Panc1 (cell line): Measurements from ENCODE around the gene OSTC. TPM values are rescaled to one million over a fixed set of nuclear protein-coding genes. Genes with fewer than 3 reads are reported as not detected.

Experiments
- ATAC-seq: fragments of 200-7000 bp; cut with Tn5 transposase; 2 replicates; pipeline ENCODE4 v1.9.1; 2020; ENCODE audit warnings: mild to moderate bottlenecking, moderate library complexity
- BruUV-seq: library from RNA; stranded (reverse); fragments of 400-500 nt; replicated peaks from 2 replicates; lab custom pipeline; 2021; lab: Mats Ljungman, UMichigan
- CTCF ChIA-PET: fragments of 300-600 bp; sonication (Branson Sonifier 250); formaldehyde crosslinking; loops from one replicate; lab custom pipeline; 2022; ENCODE audit warnings: antibody characterized with exemption; lab: Charles Lee
- POLR2A ChIA-PET: fragments of 300-600 bp; sonication (Branson Sonifier 250); formaldehyde crosslinking; loops from one replicate; lab custom pipeline; 2022; ENCODE audit warnings: antibody characterized with exemption; lab: Charles Lee
- DNase-seq: peaks from one replicate; pipeline ENCODE4 v3.0.0-alpha.2; 2010; ENCODE audit warnings: low read depth, low spot score
- H3K27ac ChIP-seq: 2 replicates; pipeline ENCODE4 v1.5.1; 2011; ENCODE audit warnings: mild to moderate bottlenecking, low read length, inconsistent platforms
- H3K27me3 ChIP-seq: fragments of 200-500 bp; sonication (Bioruptor generic); 2 replicates; pipeline ENCODE4 v1.6.0; 2014; ENCODE audit warnings: low read length, inconsistent platforms; ENCODE audit not compliant: control insufficient read depth, insufficient read depth
- H3K36me3 ChIP-seq: fragments of 200-500 bp; sonication (Bioruptor generic); 2 replicates; pipeline ENCODE4 v1.5.1; 2014; ENCODE audit warnings: inconsistent platforms, mild to moderate bottlenecking, low read length, moderate library complexity; ENCODE audit not compliant: control insufficient read depth, insufficient read depth
- H3K4me1 ChIP-seq: 2 replicates; pipeline ENCODE4 v1.5.1; 2011; ENCODE audit warnings: inconsistent platforms, mild to moderate bottlenecking, low read length, moderate library complexity; ENCODE audit not compliant: control insufficient read depth, insufficient read depth
- H3K4me3 ChIP-seq, 2 experiments: 2 replicates each; pipeline ENCODE4 v1.5.1; 2011 to 2012; ENCODE audit warnings: low read depth in 2 of 2, low read length in 2 of 2, mild to moderate bottlenecking in 2 of 2, inconsistent platforms in 1 of 2, moderate library complexity in 1 of 2
- H3K9me3 ChIP-seq: fragments of 200-500 bp; sonication (Bioruptor generic); 2 replicates; pipeline ENCODE4 v1.5.1; 2014; ENCODE audit warnings: low read depth, mild to moderate bottlenecking, inconsistent platforms, low read length, moderate library complexity; ENCODE audit not compliant: control insufficient read depth, insufficient read depth
- CTCF ChIP-seq: fragments of 450-650 bp; IDR thresholded peaks from 2 replicates; pipeline ENCODE4 v1.5.1; 2017; ENCODE audit warnings: mild to moderate bottlenecking
- POLR2AphosphoS5 ChIP-seq: IDR thresholded peaks from 2 replicates; pipeline ENCODE4 v1.6.1; 2012; ENCODE audit warnings: mild to moderate bottlenecking, low read depth, low read length, moderate library complexity
- REST ChIP-seq, 2 experiments: IDR thresholded peaks; 2 replicates each; pipeline ENCODE4 v1.6.1; 2011 to 2012; ENCODE audit warnings: low read depth in 2 of 2, control low read depth in 1 of 2, low read length in 1 of 2, mild to moderate bottlenecking in 1 of 2, moderate library complexity in 1 of 2; ENCODE audit not compliant: insufficient read depth in 1 of 2
- SIN3A ChIP-seq: IDR thresholded peaks from 2 replicates; pipeline ENCODE4 v1.6.1; 2012; ENCODE audit warnings: low read depth, mild to moderate bottlenecking, low read length, moderate library complexity, borderline replicate concordance; ENCODE audit not compliant: insufficient read depth
- TCF7L2 ChIP-seq: IDR thresholded peaks from 2 replicates; pipeline ENCODE4 v1.6.1; 2011; ENCODE audit warnings: mild to moderate bottlenecking, low read depth, low read length, inconsistent platforms
- in situ Hi-C: cut with HindIII; loops from 2 replicates; pipeline ENCODE4 v1.10.0; 2016; ENCODE audit warnings: low sequenced_read_pairs, low pct_unique_long_range_greater_than_20kb
- intact Hi-C: fragments of 100-400 bp; cut with micrococcal nuclease; formaldehyde crosslinking; loops from one replicate; pipeline ENCODE4 v1.10.0; 2022; ENCODE audit not compliant: unreplicated experiment
- total RNA-seq: library from RNA; stranded (reverse); gene quantifications from one replicate; pipeline ENCODE4 v1.2.1, GENCODE V29; 2021; ENCODE audit not compliant: unreplicated experiment

OSTC gene
- total RNA-seq, 1 experiment from 2014 or later: 57.8 TPM

DNA sequence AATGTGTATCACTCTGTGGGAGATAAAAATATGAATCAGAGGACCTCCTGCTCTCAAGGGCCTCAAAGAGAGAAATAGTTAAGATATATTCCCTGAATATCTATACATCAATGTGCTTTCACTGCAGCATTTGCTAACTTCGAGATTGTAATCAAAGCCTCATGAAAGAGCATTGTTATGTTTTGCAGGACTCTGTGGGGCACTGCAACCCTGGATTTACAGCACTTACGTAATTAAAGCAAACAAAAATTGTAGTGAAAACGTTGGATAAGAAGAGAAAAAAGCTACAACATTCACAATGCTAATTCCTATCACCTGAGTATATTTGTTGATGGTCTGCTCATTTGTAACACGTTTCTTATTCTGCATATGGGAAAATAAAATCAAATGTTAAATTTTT, 64.5 kb downstream of the OSTC start:
- CTCF ChIA-PET: no interaction called here
- intact Hi-C loops (no loop called here), in situ Hi-C loops (no loop called here)
- no peak overlapping the region for H3K4me3 ChIP-seq
- POLR2A ChIA-PET: no interaction called here
- no peaks in the 10 kb centered on the region for H3K9me3 ChIP-seq
- no peak for TF ChIP-seq CTCF
- TF ChIP-seq POLR2AphosphoS5: no peak
- TF ChIP-seq SIN3A: no peak
- no peak for TF ChIP-seq REST (IDR thresholded peaks at IDR 0.05; ENCODE audit: insufficient read depth in 1 of 2, low read depth in 2 of 2, low read length in 1 of 2)
- TF ChIP-seq TCF7L2: no peak
- no peaks in the 10 kb centered on the region for H3K27me3 ChIP-seq
- DNase-seq: no peak
- no peak overlapping the region for H3K27ac ChIP-seq
- H3K36me3 ChIP-seq: no peaks in the 10 kb centered on the region
- ATAC-seq: no peak
- H3K4me1 ChIP-seq: no peaks in the 10 kb centered on the region
- no TSS peak for BruUV-seq

DNA sequence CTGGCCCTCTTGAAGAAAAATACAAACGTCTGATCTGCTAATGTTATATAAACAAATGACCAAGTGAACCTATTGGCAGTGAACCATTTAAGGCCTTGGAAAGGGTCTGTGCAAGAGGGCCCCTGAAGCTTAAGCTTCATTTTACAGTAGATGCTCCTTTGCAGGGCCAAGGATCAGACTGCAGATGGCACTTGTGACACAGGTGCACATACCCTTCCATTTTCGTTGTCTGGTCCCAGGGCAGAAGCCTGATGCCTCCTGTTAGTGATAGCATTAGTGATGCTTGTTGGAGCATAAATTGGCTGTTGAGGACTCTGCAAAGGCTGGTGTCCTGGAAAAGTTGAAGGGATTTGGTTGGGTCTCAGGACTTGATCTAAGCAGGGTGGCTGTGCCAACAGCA, 65.9 kb downstream of the OSTC start:
- Histone ChIP-seq H3K9me3 (no peaks in the 10 kb centered on the region), H3K4me3 (no peak overlapping the region), H3K4me1 (no peaks in the 10 kb centered on the region), H3K27ac (no peak overlapping the region), H3K36me3 (no peaks in the 10 kb centered on the region), H3K27me3 (no peaks in the 10 kb centered on the region)
- DNase-seq: no peak
- TF ChIP-seq TCF7L2: no peak
- no peak for TF ChIP-seq POLR2AphosphoS5
- no peak for TF ChIP-seq REST (IDR thresholded peaks at IDR 0.05; ENCODE audit: insufficient read depth in 1 of 2, low read depth in 2 of 2, low read length in 1 of 2)
- no peak for TF ChIP-seq SIN3A
- TF ChIP-seq CTCF: no peak
- ATAC-seq: no peak
- BruUV-seq: no TSS peak
- intact Hi-C loops (no loop called here), in situ Hi-C loops (no loop called here)
- ChIA-PET CTCF (no interaction called here), POLR2A (no interaction called here)
